HepG2 (cell line): Measurements from ENCODE around the gene NGRN. TPM values are rescaled to one million over a fixed set of nuclear protein-coding genes. Genes with fewer than 3 reads are reported as not detected.

Experiments used
- ATAC-seq: fragments of 200-7000 bp; cut with Tn5 transposase; 3 replicates; pipeline ENCODE4 v1.9.1; 2020; ENCODE audit warnings: mild to moderate bottlenecking, moderate library complexity
- BruUV-seq: library from RNA; stranded (reverse); fragments of 400-500 nt; replicated peaks from 2 replicates; lab custom pipeline; 2021; lab: Mats Ljungman, UMichigan
- CTCF ChIA-PET: fragments of 300-600 bp; formaldehyde crosslinking; extraction: SDS; loops from one replicate; lab custom pipeline; 2021; ENCODE audit warnings: low total read pairs, inconsistent platforms, low intra/inter-chr PET ratio; lab: Yijun Ruan, JAX
- POLR2A ChIA-PET: fragments of 350-600 bp; sonication (Branson Sonifier 250); formaldehyde crosslinking; loops from one replicate; lab custom pipeline; 2020; ENCODE audit warnings: antibody characterized with exemption, inconsistent platforms; lab: Yijun Ruan, JAX
- DNase-seq: peaks from one replicate; pipeline ENCODE4 v3.0.0-alpha.2; 2015; ENCODE audit warnings: low spot score
- FAIRE-seq: peaks from 3 replicates; lab custom pipeline; 2011; peaks lifted over from hg19 to GRCh38; lab: Jason Lieb, UNC
- H2AFZ ChIP-seq: one replicate; pipeline ENCODE4 v1.6.1; 2011; ENCODE audit warnings: low read length, inconsistent platforms
- H3K27ac ChIP-seq: fragments of 300-600 bp; 3 replicates; pipeline ENCODE4 v1.8.0; 2011; ENCODE audit warnings: mixed run types, mild to moderate bottlenecking, mixed read lengths, low read length, inconsistent platforms; ENCODE audit not compliant: insufficient read depth; ENCODE audit errors: extremely low read length
- H3K27me3 ChIP-seq, 2 experiments: fragments of 200-600 bp in 1 of 2; 2 replicates in 1 of 2; 3 replicates in 1 of 2; pipeline versions ENCODE4 v1.6.0 to v1.8.0; 2011; ENCODE audit warnings: low read length in 2 of 2, mild to moderate bottlenecking in 2 of 2, moderate library complexity in 2 of 2, inconsistent platforms in 1 of 2; ENCODE audit not compliant: insufficient read depth in 2 of 2, control insufficient read depth in 1 of 2
- H3K36me3 ChIP-seq, 2 experiments: fragments of 200-600 bp in 1 of 2; replicated peaks in 1 of 2; 2 replicates in 1 of 2; 3 replicates in 1 of 2; pipeline versions ENCODE4 v1.5.1 to v1.8.0; 2011; ENCODE audit warnings: low read length in 2 of 2, inconsistent platforms in 1 of 2; ENCODE audit not compliant: insufficient read depth in 2 of 2, control insufficient read depth in 1 of 2
- H3K4me1 ChIP-seq: 2 replicates; pipeline ENCODE4 v1.5.1; 2012; ENCODE audit warnings: low read length, inconsistent platforms; ENCODE audit not compliant: insufficient read depth
- H3K4me2 ChIP-seq: 2 replicates; pipeline ENCODE4 v1.6.0; 2011; ENCODE audit warnings: low read depth, low read length, inconsistent platforms
- H3K4me3 ChIP-seq, 3 experiments: fragments of 200-600 bp in 1 of 3; sonication (generic), shearing (Covaris generic) in 1 of 3; replicated peaks in 1 of 3; 2 replicates each; pipeline ENCODE4 v1.5.1; 2011 to 2016; ENCODE audit warnings: low read length in 3 of 3, inconsistent platforms in 2 of 3, low read depth in 2 of 3, mild to moderate bottlenecking in 2 of 3, control low read depth in 1 of 3, mixed read lengths in 1 of 3; ENCODE audit not compliant: insufficient read depth in 1 of 3
- H3K79me2 ChIP-seq: one replicate; pipeline ENCODE4 v1.6.1; 2011; ENCODE audit warnings: low read length, inconsistent platforms; ENCODE audit not compliant: insufficient read depth
- H3K9ac ChIP-seq: 2 replicates; pipeline ENCODE4 v1.6.0; 2011; ENCODE audit warnings: mild to moderate bottlenecking, low read depth, low read length, inconsistent platforms; ENCODE audit not compliant: insufficient read depth
- H3K9me3 ChIP-seq: 2 replicates; pipeline ENCODE4 v1.5.1; 2012; ENCODE audit warnings: mild to moderate bottlenecking, low read length
- H4K20me1 ChIP-seq: 2 replicates; pipeline ENCODE4 v1.6.0; 2011; ENCODE audit warnings: inconsistent platforms, mild to moderate bottlenecking, low read length, moderate library complexity; ENCODE audit not compliant: insufficient read depth
- KDM6A ChIP-seq: IDR thresholded peaks from 2 replicates; pipeline ENCODE4 v1.6.1; 2016; ENCODE audit warnings: low read depth
- KLF13 ChIP-seq: sonication (generic); formaldehyde crosslinking; IDR thresholded peaks from 2 replicates; pipeline ENCODE4 v1.4.0; 2020; ENCODE audit warnings: mild to moderate bottlenecking, missing genetic modification reagents
- MAFF ChIP-seq: IDR thresholded peaks from 2 replicates; pipeline ENCODE4 v1.6.1; 2011; ENCODE audit warnings: low read depth, low read length, improper control_type of control experiment
- MBD4 ChIP-seq: IDR thresholded peaks from 2 replicates; pipeline ENCODE4 v1.6.1; 2012; ENCODE audit warnings: low read length, inconsistent platforms, borderline replicate concordance
- NKX3-1 ChIP-seq: sonication (generic); formaldehyde crosslinking; IDR thresholded peaks from 2 replicates; pipeline ENCODE4 v1.5.0; 2020; ENCODE audit warnings: missing genetic modification reagents
- SNAPC2 ChIP-seq: sonication (generic); formaldehyde crosslinking; IDR thresholded peaks from 2 replicates; pipeline ENCODE4 v1.8.1; 2022; ENCODE audit warnings: mild to moderate bottlenecking, missing genetic modification reagents
- SPEN ChIP-seq: sonication (generic); formaldehyde crosslinking; IDR thresholded peaks from 2 replicates; pipeline ENCODE4 v1.5.1; 2020; ENCODE audit warnings: low read depth, mild to moderate bottlenecking, missing genetic modification reagents
- ZMYM3 ChIP-seq: sonication (generic); formaldehyde crosslinking; IDR thresholded peaks from 2 replicates; pipeline ENCODE4 v1.5.1; 2020; ENCODE audit warnings: mild to moderate bottlenecking, missing genetic modification reagents
- ZNF660 ChIP-seq: sonication (generic); formaldehyde crosslinking; IDR thresholded peaks from 2 replicates; pipeline ENCODE4 v1.5.1; 2020; ENCODE audit warnings: mild to moderate bottlenecking, low read depth, missing genetic modification reagents, borderline replicate concordance
- WGBS: methylation state at CpG from one replicate; pipeline ENCODE4 v1.1.6; 2017; ENCODE audit warnings: low lambda C conversion rate; 5-methylcytosine and 5-hydroxymethylcytosine counted together
- in situ Hi-C: cut with HindIII; loops from 2 replicates; pipeline ENCODE4 v1.10.0; 2017; ENCODE audit warnings: low pct_unique_long_range_greater_than_20kb; ENCODE audit not compliant: extremely low pct_ligation_motif_present
- intact Hi-C: fragments of 100-400 bp; cut with micrococcal nuclease; formaldehyde crosslinking; loops from one replicate; pipeline ENCODE4 v1.10.0; 2022; ENCODE audit not compliant: unreplicated experiment
- polyA plus RNA-seq, 8 experiments: library from polyadenylated mRNA; depleted of rRNA in 3 of 8; stranded (reverse) in 7 of 8; unstranded in 1 of 8; fragments of >200 nt; fragmentation: Illumina TruSeq in 4 of 8; extraction: Trizol in 4 of 8; gene quantifications; 2 replicates each; pipeline versions ENCODE4 v1.2.1 to v1.2.3, GENCODE V29; 2011 to 2016; ENCODE audit warnings: low read depth in 4 of 8, missing spikeins in 1 of 8, mixed read lengths in 1 of 8; ENCODE audit not compliant: insufficient read depth in 1 of 8
- total RNA-seq, 5 experiments: library from RNA; depleted of rRNA; stranded (reverse); fragments of >200 nt; fragmentation: Illumina TruSeq; extraction: Trizol; gene quantifications; 2 replicates each; pipeline ENCODE4 v1.2.3, GENCODE V29; 2016; ENCODE audit warnings: low read depth in 1 of 5
- TF ChIP-seq, protein P1 (sequence below), 2 experiments: sonication (generic) in 1 of 2; formaldehyde crosslinking in 1 of 2; IDR thresholded peaks; 2 replicates each; pipeline versions ENCODE4 v1.6.1 to v1.9.0; 2014 to 2022; ENCODE audit warnings: antibody characterized with exemption in 1 of 2, borderline replicate concordance in 1 of 2, inconsistent platforms in 1 of 2, low read depth in 1 of 2, missing genetic modification reagents in 1 of 2
- TF ChIP-seq, protein P2 (sequence below): IDR thresholded peaks from 2 replicates; pipeline ENCODE4 v1.6.1; 2016; ENCODE audit warnings: missing biosample characterization, missing genetic modification reagents, low read depth
- TF ChIP-seq, protein P3 (sequence below): sonication (generic); formaldehyde crosslinking; IDR thresholded peaks from 2 replicates; pipeline ENCODE4 v1.5.0; 2020; ENCODE audit warnings: mild to moderate bottlenecking, missing genetic modification reagents, borderline replicate concordance

NGRN gene
- total and polyA plus RNA-seq, 2 of the 13 experiments (the other 11 are each of a cell fraction or from before 2014, with no cell fraction given) = 39.8 to 63.7 TPM

DNA sequence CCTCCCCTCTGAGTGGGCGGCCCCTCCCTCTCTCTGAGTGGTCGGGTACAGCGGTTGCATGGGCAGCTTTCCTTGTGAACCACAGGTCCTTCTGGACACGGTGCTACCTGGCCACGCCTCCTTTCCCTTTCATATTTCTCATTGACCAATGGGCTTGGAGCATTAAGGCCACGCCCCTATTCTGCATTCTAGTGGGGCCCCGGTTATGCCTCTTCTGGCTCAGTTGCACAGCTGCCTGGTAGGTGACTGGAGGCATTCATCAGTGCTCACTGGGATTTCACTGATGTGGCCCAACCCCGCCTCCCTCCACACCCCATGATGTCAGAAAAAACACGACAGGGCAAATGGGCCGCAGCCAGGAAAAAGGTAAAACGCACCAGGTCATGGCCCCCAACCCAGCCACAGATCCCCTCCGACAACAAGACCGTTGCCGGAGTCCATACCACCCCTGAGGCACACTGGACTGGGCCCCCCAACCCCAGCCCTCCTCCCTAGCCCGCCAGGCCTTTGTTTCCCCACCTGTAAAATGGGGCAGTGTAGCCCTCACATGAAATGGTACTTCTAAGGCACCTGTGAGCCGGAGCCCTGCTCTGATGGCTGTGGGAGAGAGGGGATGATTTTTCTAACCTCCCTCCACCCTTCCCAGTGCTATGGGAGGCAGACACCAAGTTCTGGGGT, 26.3 kb downstream of the NGRN start:
- CTCF ChIA-PET = no interaction called here
- Histone ChIP-seq H3K4me1 (peaks cover 16% of the 10 kb centered on the region), H2AFZ (no peak overlapping the region), H3K79me2 (no peaks in the 10 kb centered on the region), H3K36me3 (no peaks in the 10 kb centered on the region), H3K27ac (no peak overlapping the region), H3K4me3 (no peak overlapping the region), H3K9me3 (no peaks in the 10 kb centered on the region), H4K20me1 (no peaks in the 10 kb centered on the region), H3K4me2 (no peak overlapping the region), H3K9ac (no peak overlapping the region), H3K27me3 (no peaks in the 10 kb centered on the region; a peak in 1 of 5 replicates)
- BruUV-seq = no TSS peak
- in situ Hi-C loops = no loop called here
- DNase-seq = peak; percentile 50
- 27% methylated on average over 9 of the region's 16 CpGs for WGBS
- FAIRE-seq = no peak
- no peak for ATAC-seq
- intact Hi-C loops = no loop called here
- POLR2A ChIA-PET = no interaction called here
- TF ChIP-seq, protein P1, sequence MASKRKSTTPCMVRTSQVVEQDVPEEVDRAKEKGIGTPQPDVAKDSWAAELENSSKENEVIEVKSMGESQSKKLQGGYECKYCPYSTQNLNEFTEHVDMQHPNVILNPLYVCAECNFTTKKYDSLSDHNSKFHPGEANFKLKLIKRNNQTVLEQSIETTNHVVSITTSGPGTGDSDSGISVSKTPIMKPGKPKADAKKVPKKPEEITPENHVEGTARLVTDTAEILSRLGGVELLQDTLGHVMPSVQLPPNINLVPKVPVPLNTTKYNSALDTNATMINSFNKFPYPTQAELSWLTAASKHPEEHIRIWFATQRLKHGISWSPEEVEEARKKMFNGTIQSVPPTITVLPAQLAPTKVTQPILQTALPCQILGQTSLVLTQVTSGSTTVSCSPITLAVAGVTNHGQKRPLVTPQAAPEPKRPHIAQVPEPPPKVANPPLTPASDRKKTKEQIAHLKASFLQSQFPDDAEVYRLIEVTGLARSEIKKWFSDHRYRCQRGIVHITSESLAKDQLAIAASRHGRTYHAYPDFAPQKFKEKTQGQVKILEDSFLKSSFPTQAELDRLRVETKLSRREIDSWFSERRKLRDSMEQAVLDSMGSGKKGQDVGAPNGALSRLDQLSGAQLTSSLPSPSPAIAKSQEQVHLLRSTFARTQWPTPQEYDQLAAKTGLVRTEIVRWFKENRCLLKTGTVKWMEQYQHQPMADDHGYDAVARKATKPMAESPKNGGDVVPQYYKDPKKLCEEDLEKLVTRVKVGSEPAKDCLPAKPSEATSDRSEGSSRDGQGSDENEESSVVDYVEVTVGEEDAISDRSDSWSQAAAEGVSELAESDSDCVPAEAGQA (IDR thresholded peaks at IDR 0.05; ENCODE audit: low read depth) = no peak
- TF ChIP-seq, protein P1 (CRISPR knock-in tag; IDR thresholded peaks at IDR 0.05; ENCODE audit: borderline replicate concordance) = no peak
- no peak for TF ChIP-seq SNAPC2 (CRISPR knock-in tag)
- no peak for TF ChIP-seq NKX3-1 (CRISPR knock-in tag)
- TF ChIP-seq SPEN (CRISPR knock-in tag) = no peak
- TF ChIP-seq KLF13 (CRISPR knock-in tag) = no peak
- TF ChIP-seq, protein P2, sequence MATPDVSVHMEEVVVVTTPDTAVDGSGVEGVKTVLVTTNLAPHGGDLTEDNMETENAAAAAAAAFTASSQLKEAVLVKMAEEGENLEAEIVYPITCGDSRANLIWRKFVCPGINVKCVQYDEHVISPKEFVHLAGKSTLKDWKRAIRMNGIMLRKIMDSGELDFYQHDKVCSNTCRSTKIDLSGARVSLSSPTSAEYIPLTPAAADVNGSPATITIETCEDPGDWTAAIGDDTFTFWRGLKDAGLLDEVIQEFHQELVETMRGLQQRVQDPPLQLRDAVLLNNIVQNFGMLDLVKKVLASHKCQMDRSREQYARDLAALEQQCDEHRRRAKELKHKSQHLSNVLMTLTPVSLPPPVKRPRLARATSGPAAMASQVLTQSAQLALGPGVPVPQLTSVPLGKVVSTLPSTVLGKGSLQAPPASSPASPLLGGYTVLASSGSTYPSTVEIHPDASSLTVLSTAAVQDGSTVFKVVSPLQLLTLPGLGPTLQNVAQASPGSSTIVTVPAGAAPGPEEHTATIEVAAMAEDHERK (CRISPR knock-in tag) = no peak
- 0 out of 2 replicates have a peak, but pooled peaks have one; percentile 17 for TF ChIP-seq ZMYM3 (CRISPR knock-in tag)
- TF ChIP-seq ZNF660 = no peak
- no peak for TF ChIP-seq MBD4
- TF ChIP-seq, protein P3, sequence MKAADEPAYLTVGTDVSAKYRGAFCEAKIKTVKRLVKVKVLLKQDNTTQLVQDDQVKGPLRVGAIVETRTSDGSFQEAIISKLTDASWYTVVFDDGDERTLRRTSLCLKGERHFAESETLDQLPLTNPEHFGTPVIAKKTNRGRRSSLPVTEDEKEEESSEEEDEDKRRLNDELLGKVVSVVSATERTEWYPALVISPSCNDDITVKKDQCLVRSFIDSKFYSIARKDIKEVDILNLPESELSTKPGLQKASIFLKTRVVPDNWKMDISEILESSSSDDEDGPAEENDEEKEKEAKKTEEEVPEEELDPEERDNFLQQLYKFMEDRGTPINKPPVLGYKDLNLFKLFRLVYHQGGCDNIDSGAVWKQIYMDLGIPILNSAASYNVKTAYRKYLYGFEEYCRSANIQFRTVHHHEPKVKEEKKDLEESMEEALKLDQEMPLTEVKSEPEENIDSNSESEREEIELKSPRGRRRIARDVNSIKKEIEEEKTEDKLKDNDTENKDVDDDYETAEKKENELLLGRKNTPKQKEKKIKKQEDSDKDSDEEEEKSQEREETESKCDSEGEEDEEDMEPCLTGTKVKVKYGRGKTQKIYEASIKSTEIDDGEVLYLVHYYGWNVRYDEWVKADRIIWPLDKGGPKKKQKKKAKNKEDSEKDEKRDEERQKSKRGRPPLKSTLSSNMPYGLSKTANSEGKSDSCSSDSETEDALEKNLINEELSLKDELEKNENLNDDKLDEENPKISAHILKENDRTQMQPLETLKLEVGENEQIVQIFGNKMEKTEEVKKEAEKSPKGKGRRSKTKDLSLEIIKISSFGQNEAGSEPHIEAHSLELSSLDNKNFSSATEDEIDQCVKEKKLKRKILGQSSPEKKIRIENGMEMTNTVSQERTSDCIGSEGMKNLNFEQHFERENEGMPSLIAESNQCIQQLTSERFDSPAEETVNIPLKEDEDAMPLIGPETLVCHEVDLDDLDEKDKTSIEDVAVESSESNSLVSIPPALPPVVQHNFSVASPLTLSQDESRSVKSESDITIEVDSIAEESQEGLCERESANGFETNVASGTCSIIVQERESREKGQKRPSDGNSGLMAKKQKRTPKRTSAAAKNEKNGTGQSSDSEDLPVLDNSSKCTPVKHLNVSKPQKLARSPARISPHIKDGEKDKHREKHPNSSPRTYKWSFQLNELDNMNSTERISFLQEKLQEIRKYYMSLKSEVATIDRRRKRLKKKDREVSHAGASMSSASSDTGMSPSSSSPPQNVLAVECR (CRISPR knock-in tag) = no peak
- no peak for TF ChIP-seq MAFF
- no peak for TF ChIP-seq KDM6A
